ENCODE measurements around the gene MLLT10. TPM values are rescaled to one million over a fixed set of nuclear protein-coding genes. Genes with fewer than 3 reads are reported as not detected.
"Not testable (repeated sequence)": the region's sequence is repeated elsewhere in the genome, so short reads cannot be mapped to it uniquely, and the experiment has no call there.

Gene MLLT10
- polyA plus RNA-seq, 12 donors: 26.3 to 48.2 (median 29.8) TPM; not detected in 1

GRCh38 chr10:21526860-21527597 lies 7.0 kb upstream of the MLLT10 start:
- DNase-seq: peak; percentile 71

- DNase-seq: peak; percentile 50
These were observed 6.3 kb upstream of the MLLT10 start for GRCh38 chr10:21527598-21528235.

GRCh38 chr10:21528236-21529031 lies 5.6 kb upstream of the MLLT10 start:
- DNase-seq: peak; percentile 13

- peak; percentile 11 for DNase-seq
These were observed 4.8 kb upstream of the MLLT10 start for GRCh38 chr10:21529032-21529910.

- DNase-seq: no peak
These were observed 3.9 kb upstream of the MLLT10 start for GRCh38 chr10:21530168-21530567.

GRCh38 chr10:21530641-21531040 lies 3.4 kb upstream of the MLLT10 start:
- no peak for DNase-seq

- DNase-seq: no peak
These were observed 2.9 kb upstream of the MLLT10 start for GRCh38 chr10:21531164-21531563.

- no peak for DNase-seq
These were observed 1.2 kb upstream of the MLLT10 start for GRCh38 chr10:21532694-21533466.

- no peak for DNase-seq
These were observed 201 bp downstream of the MLLT10 start for GRCh38 chr10:21534280-21534586.

GRCh38 chr10:21534604-21535493 lies 817 bp downstream of the MLLT10 start:
- DNase-seq: peak; percentile 51

GRCh38 chr10:21535494-21535965 lies 1.5 kb downstream of the MLLT10 start:
- peak; percentile 41 for DNase-seq

- not testable (repeated sequence) for DNase-seq
These were observed 1.9 kb downstream of the MLLT10 start for GRCh38 chr10:21535976-21536375.

- no peak for DNase-seq
These were observed 2.8 kb downstream of the MLLT10 start for GRCh38 chr10:21536874-21537273.

- DNase-seq: not testable (repeated sequence)
These were observed 6.7 kb downstream of the MLLT10 start for GRCh38 chr10:21540701-21541100.

- DNase-seq: no peak
These were observed 13.2 kb downstream of the MLLT10 start for GRCh38 chr10:21547246-21547645.

GRCh38 chr10:21552638-21553037 lies 18.6 kb downstream of the MLLT10 start:
- no peak for DNase-seq

GRCh38 chr10:21556527-21556926 lies 22.5 kb downstream of the MLLT10 start:
- DNase-seq: no peak

- DNase-seq: not testable (repeated sequence)
These were observed 25.0 kb downstream of the MLLT10 start for GRCh38 chr10:21558984-21559383.

GRCh38 chr10:21570761-21571521 lies 36.9 kb downstream of the MLLT10 start:
- no peak for DNase-seq

All from muscle of arm (tissue), 12 donors.